ENCODE measurements around the gene ZNF66.
"Not testable (repeated sequence)": the region's sequence is repeated elsewhere in the genome, so short reads cannot be mapped to it uniquely, and the experiment has no call there.

The ZNF66 gene

GRCh38 chr19:20776083-20777076 is at the start of gene ZNF66:
ZNF66 (plus strand) TSS chr19:20776304; CDS start chr19:20776448, 144 bp downstream.
- DNase-seq = peak; percentile 96 to 97

GRCh38 chr19:20750169-20750568 is 25.9 kb upstream of the ZNF66 start:
- not testable (repeated sequence) for DNase-seq

- not testable (repeated sequence) for DNase-seq
Measured at GRCh38 chr19:20752291-20752690, 23.8 kb upstream of the ZNF66 start.

GRCh38 chr19:20769225-20769736 is 6.8 kb upstream of the ZNF66 start:
- not testable (repeated sequence) for DNase-seq

- no peak for DNase-seq
Measured at GRCh38 chr19:20787786-20788185, 11.7 kb downstream of the ZNF66 start.

GRCh38 chr19:20791806-20792205 is 15.7 kb downstream of the ZNF66 start:
- DNase-seq = no peak

GRCh38 chr19:20806311-20807262 is 30.5 kb downstream of the ZNF66 start:
- DNase-seq = not testable (repeated sequence)

- DNase-seq = no peak
Measured at GRCh38 chr19:20840371-20840770, 64.3 kb downstream of the ZNF66 start.
